A549 (cell line): Measurements from ENCODE around the gene ZBTB12. TPM values are rescaled to one million over a fixed set of nuclear protein-coding genes. Genes with fewer than 3 reads are reported as not detected.

Source experiments
- polyA plus RNA-seq, 4 experiments: library from polyadenylated mRNA; depleted of rRNA in 3 of 4; stranded (reverse); fragments of >200 nt; fragmentation: RNase III in 1 of 4; extraction: RNeasy Plus Mini Kit Qiagen cat#74134 plus additional on column Dnase treatment in 1 of 4; gene quantifications; 2 replicates in 3 of 4; 3 replicates in 1 of 4; pipeline ENCODE4 v1.2.3, GENCODE V29; 2011 to 2017
- small RNA-seq, 6 experiments: library from RNA; depleted of rRNA; stranded (forward); fragments of <200 nt; gene quantifications; one replicate each; pipeline ENCODE3, GENCODE V24; 2012

Gene ZBTB12
- polyA plus RNA-seq, 2 of the 4 experiments (the other 2 are of a cell fraction), result 2.2 to 10.0 TPM

Small RNAs within 50 kb of the gene (small RNA-seq; reads per million reads assigned to genes)
- 0 reads per million in 6 experiments for gene AL645922.1

Other genes with a start within 250 kb of the ZBTB12 start
Only the 30 nearest of the 37 such genes appear.
- gene LY6G5C, start 221.0 kb downstream of the ZBTB12 start, polyA plus RNA-seq (2011; rRNA removed), result 1.2 and 1.6 TPM in 2 replicates
- gene LY6G5C, start 221.0 kb downstream of the ZBTB12 start, polyA plus RNA-seq (2017; fragmentation: RNase III; extraction: RNeasy Plus Mini Kit Qiagen cat#74134 plus additional on column Dnase treatment), result 1.5 to 1.9 TPM (median 1.6 TPM) in 3 replicates
- gene ABHD16A, start 198.8 kb downstream of the ZBTB12 start, polyA plus RNA-seq (2011; rRNA removed), result 22.3 and 22.6 TPM in 2 replicates
- gene ABHD16A, start 198.8 kb downstream of the ZBTB12 start, polyA plus RNA-seq (2017; fragmentation: RNase III; extraction: RNeasy Plus Mini Kit Qiagen cat#74134 plus additional on column Dnase treatment), result 14.5 to 16.6 TPM (median 16.2 TPM) in 3 replicates
- gene LY6G6F, start 195.2 kb downstream of the ZBTB12 start, polyA plus RNA-seq (2011; rRNA removed), result not detected in 2 replicates
- gene LY6G6F, start 195.2 kb downstream of the ZBTB12 start, polyA plus RNA-seq (2017; fragmentation: RNase III; extraction: RNeasy Plus Mini Kit Qiagen cat#74134 plus additional on column Dnase treatment), result not detected in 3 replicates
- not detected in 2 replicates for gene LY6G6D, start 186.7 kb downstream of the ZBTB12 start, polyA plus RNA-seq (2011; rRNA removed)
- not detected in 3 replicates for gene LY6G6D, start 186.7 kb downstream of the ZBTB12 start, polyA plus RNA-seq (2017; fragmentation: RNase III; extraction: RNeasy Plus Mini Kit Qiagen cat#74134 plus additional on column Dnase treatment)
- 0.08 and 0.11 TPM in 2 replicates for gene LY6G6C, start 180.3 kb downstream of the ZBTB12 start, polyA plus RNA-seq (2011; rRNA removed)
- gene LY6G6C, start 180.3 kb downstream of the ZBTB12 start, polyA plus RNA-seq (2017; fragmentation: RNase III; extraction: RNeasy Plus Mini Kit Qiagen cat#74134 plus additional on column Dnase treatment), result 0.11 to 0.21 TPM in 2 of 3 replicates, not detected in the other
- gene MPIG6B, start 178.7 kb downstream of the ZBTB12 start, polyA plus RNA-seq (2011; rRNA removed), result not detected in 2 replicates
- gene MPIG6B, start 178.7 kb downstream of the ZBTB12 start, polyA plus RNA-seq (2017; fragmentation: RNase III; extraction: RNeasy Plus Mini Kit Qiagen cat#74134 plus additional on column Dnase treatment), result not detected in 3 replicates
- gene DDAH2, start 172.8 kb downstream of the ZBTB12 start, polyA plus RNA-seq (2011; rRNA removed), result 19.3 and 20.6 TPM in 2 replicates
- gene DDAH2, start 172.8 kb downstream of the ZBTB12 start, polyA plus RNA-seq (2017; fragmentation: RNase III; extraction: RNeasy Plus Mini Kit Qiagen cat#74134 plus additional on column Dnase treatment), result 44.8 to 57.3 TPM (median 54.5 TPM) in 3 replicates
- gene CLIC1, start 165.6 kb downstream of the ZBTB12 start, polyA plus RNA-seq (2011; rRNA removed), result 346 and 397 TPM in 2 replicates
- gene CLIC1, start 165.6 kb downstream of the ZBTB12 start, polyA plus RNA-seq (2017; fragmentation: RNase III; extraction: RNeasy Plus Mini Kit Qiagen cat#74134 plus additional on column Dnase treatment), result 249 to 283 TPM (median 251 TPM) in 3 replicates
- 36.5 and 42.6 TPM in 2 replicates for gene MSH5, start 162.1 kb downstream of the ZBTB12 start, polyA plus RNA-seq (2011; rRNA removed)
- 17.1 to 18.8 TPM (median 17.4 TPM) in 3 replicates for gene MSH5, start 162.1 kb downstream of the ZBTB12 start, polyA plus RNA-seq (2017; fragmentation: RNase III; extraction: RNeasy Plus Mini Kit Qiagen cat#74134 plus additional on column Dnase treatment)
- 3.3 and 6.9 TPM in 2 replicates for gene SAPCD1, start 139.4 kb downstream of the ZBTB12 start, polyA plus RNA-seq (2011; rRNA removed)
- 5.8 to 7.5 TPM (median 7.1 TPM) in 3 replicates for gene SAPCD1, start 139.4 kb downstream of the ZBTB12 start, polyA plus RNA-seq (2017; fragmentation: RNase III; extraction: RNeasy Plus Mini Kit Qiagen cat#74134 plus additional on column Dnase treatment)
- gene VWA7, start 124.8 kb downstream of the ZBTB12 start, polyA plus RNA-seq (2011; rRNA removed), result 1.1 TPM in 2 replicates
- 0.95 to 1.1 TPM (median 0.98 TPM) in 3 replicates for gene VWA7, start 124.8 kb downstream of the ZBTB12 start, polyA plus RNA-seq (2017; fragmentation: RNase III; extraction: RNeasy Plus Mini Kit Qiagen cat#74134 plus additional on column Dnase treatment)
- gene VARS1, start 106.3 kb downstream of the ZBTB12 start, polyA plus RNA-seq (2011; rRNA removed), result 17.7 and 24.7 TPM in 2 replicates
- 57.2 to 58.4 TPM (median 58.3 TPM) in 3 replicates for gene VARS1, start 106.3 kb downstream of the ZBTB12 start, polyA plus RNA-seq (2017; fragmentation: RNase III; extraction: RNeasy Plus Mini Kit Qiagen cat#74134 plus additional on column Dnase treatment)
- 54.7 and 73.8 TPM in 2 replicates for gene LSM2, start 95.1 kb downstream of the ZBTB12 start, polyA plus RNA-seq (2011; rRNA removed)
- 58.9 to 65.3 TPM (median 59.6 TPM) in 3 replicates for gene LSM2, start 95.1 kb downstream of the ZBTB12 start, polyA plus RNA-seq (2017; fragmentation: RNase III; extraction: RNeasy Plus Mini Kit Qiagen cat#74134 plus additional on column Dnase treatment)
- 1.2 and 1.6 TPM in 2 replicates for gene HSPA1L, start 86.8 kb downstream of the ZBTB12 start, polyA plus RNA-seq (2011; rRNA removed)
- 1.2 to 1.7 TPM (median 1.4 TPM) in 3 replicates for gene HSPA1L, start 86.8 kb downstream of the ZBTB12 start, polyA plus RNA-seq (2017; fragmentation: RNase III; extraction: RNeasy Plus Mini Kit Qiagen cat#74134 plus additional on column Dnase treatment)
- gene HSPA1A, start 86.5 kb downstream of the ZBTB12 start, polyA plus RNA-seq (2011; rRNA removed), result 88.2 and 122 TPM in 2 replicates
- gene HSPA1A, start 86.5 kb downstream of the ZBTB12 start, polyA plus RNA-seq (2017; fragmentation: RNase III; extraction: RNeasy Plus Mini Kit Qiagen cat#74134 plus additional on column Dnase treatment), result 129 to 204 TPM (median 194 TPM) in 3 replicates
- 52.7 and 70.6 TPM in 2 replicates for gene HSPA1B, start 74.3 kb downstream of the ZBTB12 start, polyA plus RNA-seq (2011; rRNA removed)
- gene HSPA1B, start 74.3 kb downstream of the ZBTB12 start, polyA plus RNA-seq (2017; fragmentation: RNase III; extraction: RNeasy Plus Mini Kit Qiagen cat#74134 plus additional on column Dnase treatment), result 56.7 to 125 TPM (median 98.6 TPM) in 3 replicates
- 15.8 and 20.6 TPM in 2 replicates for gene NEU1, start 39.3 kb downstream of the ZBTB12 start, polyA plus RNA-seq (2011; rRNA removed)
- 12.8 to 19.2 TPM (median 16.0 TPM) in 3 replicates for gene NEU1, start 39.3 kb downstream of the ZBTB12 start, polyA plus RNA-seq (2017; fragmentation: RNase III; extraction: RNeasy Plus Mini Kit Qiagen cat#74134 plus additional on column Dnase treatment)
- 0.24 and 0.27 TPM in 2 replicates for gene SLC44A4, start 23.1 kb downstream of the ZBTB12 start, polyA plus RNA-seq (2011; rRNA removed)
- gene SLC44A4, start 23.1 kb downstream of the ZBTB12 start, polyA plus RNA-seq (2017; fragmentation: RNase III; extraction: RNeasy Plus Mini Kit Qiagen cat#74134 plus additional on column Dnase treatment), result not detected in 3 replicates
- gene EHMT2, start 4.4 kb downstream of the ZBTB12 start, polyA plus RNA-seq (2011; rRNA removed), result 15.4 and 16.4 TPM in 2 replicates
- 27.0 to 32.3 TPM (median 30.9 TPM) in 3 replicates for gene EHMT2, start 4.4 kb downstream of the ZBTB12 start, polyA plus RNA-seq (2017; fragmentation: RNase III; extraction: RNeasy Plus Mini Kit Qiagen cat#74134 plus additional on column Dnase treatment)
- gene C2, start 25.6 kb upstream of the ZBTB12 start, polyA plus RNA-seq (2011; rRNA removed), result 0.83 and 0.87 TPM in 2 replicates
- gene C2, start 25.6 kb upstream of the ZBTB12 start, polyA plus RNA-seq (2017; fragmentation: RNase III; extraction: RNeasy Plus Mini Kit Qiagen cat#74134 plus additional on column Dnase treatment), result 0.22 to 0.41 TPM (median 0.36 TPM) in 3 replicates
- gene CFB, start 44.0 kb upstream of the ZBTB12 start, polyA plus RNA-seq (2011; rRNA removed), result 5.6 and 8.6 TPM in 2 replicates
- 2.7 to 4.9 TPM (median 4.4 TPM) in 3 replicates for gene CFB, start 44.0 kb upstream of the ZBTB12 start, polyA plus RNA-seq (2017; fragmentation: RNase III; extraction: RNeasy Plus Mini Kit Qiagen cat#74134 plus additional on column Dnase treatment)
- gene NELFE, start 56.9 kb upstream of the ZBTB12 start, polyA plus RNA-seq (2011; rRNA removed), result 54.1 and 64.2 TPM in 2 replicates
- gene NELFE, start 56.9 kb upstream of the ZBTB12 start, polyA plus RNA-seq (2017; fragmentation: RNase III; extraction: RNeasy Plus Mini Kit Qiagen cat#74134 plus additional on column Dnase treatment), result 70.6 to 73.6 TPM (median 72.4 TPM) in 3 replicates
- gene SKIC2, start 57.1 kb upstream of the ZBTB12 start, polyA plus RNA-seq (2011; rRNA removed), result 20.8 and 23.4 TPM in 2 replicates
- gene SKIC2, start 57.1 kb upstream of the ZBTB12 start, polyA plus RNA-seq (2017; fragmentation: RNase III; extraction: RNeasy Plus Mini Kit Qiagen cat#74134 plus additional on column Dnase treatment), result 33.2 to 40.5 TPM (median 37.5 TPM) in 3 replicates
- 12.7 and 16.0 TPM in 2 replicates for gene DXO, start 70.1 kb upstream of the ZBTB12 start, polyA plus RNA-seq (2011; rRNA removed)
- 11.6 to 15.6 TPM (median 14.6 TPM) in 3 replicates for gene DXO, start 70.1 kb upstream of the ZBTB12 start, polyA plus RNA-seq (2017; fragmentation: RNase III; extraction: RNeasy Plus Mini Kit Qiagen cat#74134 plus additional on column Dnase treatment)
- gene C4A, start 80.0 kb upstream of the ZBTB12 start, polyA plus RNA-seq (2011; rRNA removed), result 1.6 and 1.8 TPM in 2 replicates
- gene C4A, start 80.0 kb upstream of the ZBTB12 start, polyA plus RNA-seq (2017; fragmentation: RNase III; extraction: RNeasy Plus Mini Kit Qiagen cat#74134 plus additional on column Dnase treatment), result 1.3 to 1.4 TPM (median 1.4 TPM) in 3 replicates
- 1.2 and 1.3 TPM in 2 replicates for gene C4B, start 112.7 kb upstream of the ZBTB12 start, polyA plus RNA-seq (2011; rRNA removed)
- 1.0 to 1.3 TPM (median 1.3 TPM) in 3 replicates for gene C4B, start 112.7 kb upstream of the ZBTB12 start, polyA plus RNA-seq (2017; fragmentation: RNase III; extraction: RNeasy Plus Mini Kit Qiagen cat#74134 plus additional on column Dnase treatment)
- not detected in 2 replicates for gene CYP21A2, start 136.3 kb upstream of the ZBTB12 start, polyA plus RNA-seq (2011; rRNA removed)
- gene CYP21A2, start 136.3 kb upstream of the ZBTB12 start, polyA plus RNA-seq (2017; fragmentation: RNase III; extraction: RNeasy Plus Mini Kit Qiagen cat#74134 plus additional on column Dnase treatment), result not detected in 3 replicates
- gene TNXB, start 207.3 kb upstream of the ZBTB12 start, polyA plus RNA-seq (2011; rRNA removed), result 0.80 and 1.3 TPM in 2 replicates
- gene TNXB, start 207.3 kb upstream of the ZBTB12 start, polyA plus RNA-seq (2017; fragmentation: RNase III; extraction: RNeasy Plus Mini Kit Qiagen cat#74134 plus additional on column Dnase treatment), result 0.51 to 1.7 TPM (median 0.64 TPM) in 3 replicates
- gene ATF6B, start 226.2 kb upstream of the ZBTB12 start, polyA plus RNA-seq (2011; rRNA removed), result 19.3 and 41.2 TPM in 2 replicates
- 23.1 to 33.8 TPM (median 29.0 TPM) in 3 replicates for gene ATF6B, start 226.2 kb upstream of the ZBTB12 start, polyA plus RNA-seq (2017; fragmentation: RNase III; extraction: RNeasy Plus Mini Kit Qiagen cat#74134 plus additional on column Dnase treatment)
- 3.5 and 3.8 TPM in 2 replicates for gene FKBPL, start 228.2 kb upstream of the ZBTB12 start, polyA plus RNA-seq (2011; rRNA removed)
- gene FKBPL, start 228.2 kb upstream of the ZBTB12 start, polyA plus RNA-seq (2017; fragmentation: RNase III; extraction: RNeasy Plus Mini Kit Qiagen cat#74134 plus additional on column Dnase treatment), result 7.0 to 7.5 TPM (median 7.2 TPM) in 3 replicates